Upper lobe of left lung (tissue), 4 donors: ENCODE measurements around the gene LEP.

ENCODE experiments used
- CTCF ChIP-seq, 6 experiments: fragments of 450-650 bp in 4 of 6; fragments of 200-600 bp in 2 of 6; sonication (generic) in 2 of 6; IDR thresholded peaks; one replicate each; pipeline ENCODE4 v1.5.1; 2016 to 2019; ENCODE audit warnings: antibody characterized with exemption in 6 of 6
- POLR2A ChIP-seq, 4 donors: fragments of 450-650 bp; IDR thresholded peaks; one replicate each; pipeline ENCODE4 v1.5.1; 2016 to 2017; ENCODE audit warnings: antibody characterized with exemption in 4 of 4, mild to moderate bottlenecking in 2 of 4

- no peak for TF ChIP-seq CTCF (IDR thresholded peaks at IDR 0.05)
- TF ChIP-seq POLR2A (IDR thresholded peaks at IDR 0.05), result no peak
These were observed 58.1 kb downstream of the LEP start for GRCh38 chr7:128299109-128299607.
